IMR-90 (cell line): ENCODE measurements around the gene SNAP29.

Source experiments
- BHLHE40 ChIP-seq: fragments of 150-350 bp; IDR thresholded peaks from 2 replicates; pipeline ENCODE4 v1.6.1; 2016; ENCODE audit warnings: mild to moderate bottlenecking, low read depth, low read length
- CEBPB ChIP-seq: IDR thresholded peaks from 2 replicates; pipeline ENCODE4 v1.6.1; 2012; ENCODE audit warnings: low read depth, low read length, improper control_type of control experiment
- CTCF ChIP-seq: conservative IDR thresholded peaks from 2 replicates; pipeline ENCODE4 v1.5.1; 2012; ENCODE audit warnings: mild to moderate bottlenecking, low read depth, low read length, improper control_type of control experiment
- MXI1 ChIP-seq: IDR thresholded peaks from 2 replicates; pipeline ENCODE4 v1.6.1; 2012; ENCODE audit warnings: low read depth, mild to moderate bottlenecking, low read length, moderate library complexity, borderline replicate concordance
- POLR2A ChIP-seq: IDR thresholded peaks from 2 replicates; pipeline ENCODE4 v1.6.1; 2012; ENCODE audit warnings: mild to moderate bottlenecking, low read depth, low read length
- RAD21 ChIP-seq: IDR thresholded peaks from 2 replicates; pipeline ENCODE4 v1.6.1; 2012; ENCODE audit warnings: low read length, improper control_type of control experiment
- RCOR1 ChIP-seq: IDR thresholded peaks from 2 replicates; pipeline ENCODE4 v1.6.1; 2012; ENCODE audit warnings: mild to moderate bottlenecking, low read length, improper control_type of control experiment; ENCODE audit not compliant: insufficient replicate concordance
- SMC3 ChIP-seq: fragments of 150-350 bp; IDR thresholded peaks from 2 replicates; pipeline ENCODE4 v1.6.1; 2016; ENCODE audit warnings: low read depth, mild to moderate bottlenecking, antibody characterized with exemption, low read length, moderate library complexity
- USF2 ChIP-seq: fragments of 150-350 bp; IDR thresholded peaks from 2 replicates; pipeline ENCODE4 v1.6.1; 2017; ENCODE audit warnings: mild to moderate bottlenecking, antibody characterized with exemption, low read length, low read depth

- TF ChIP-seq CTCF (no peak), POLR2A (no peak), CEBPB (no peak), USF2 (no peak), RAD21 (no peak), BHLHE40 (no peak), RCOR1 (no peak), SMC3 (no peak), MXI1 (no peak)
Observed at GRCh38 chr22:20859615-20860014, 808 bp downstream of the SNAP29 start.
